Stimulated activated naive CD4-positive, alpha-beta T cell treated with Interleukin-2 at 50 U/mL for 16 hours (primary cell): ENCODE data around the gene KCNJ8.
"Not testable (repeated sequence)": the region's sequence is repeated elsewhere in the genome, so short reads cannot be mapped to it uniquely, and the experiment has no call there.

ENCODE experiments used
- DNase-seq: peaks from one replicate; lab custom pipeline; 2025; lab: John Stamatoyannopoulos, UW

Gene KCNJ8

GRCh38 chr12:21786041-21786531 is 11.6 kb upstream of the KCNJ8 start:
- no peak for DNase-seq

GRCh38 chr12:21782723-21783122 is 8.2 kb upstream of the KCNJ8 start:
- not testable (repeated sequence) for DNase-seq

- DNase-seq, result no peak
These were observed 6.3 kb upstream of the KCNJ8 start for GRCh38 chr12:21780786-21781185.

GRCh38 chr12:21776175-21776574 is 1.7 kb upstream of the KCNJ8 start:
- no peak for DNase-seq

- no peak for DNase-seq
These were observed 771 bp upstream of the KCNJ8 start for GRCh38 chr12:21775133-21775820.

GRCh38 chr12:21773806-21774205 is 700 bp downstream of the KCNJ8 start:
- no peak for DNase-seq

GRCh38 chr12:21773263-21773741 is 1.2 kb downstream of the KCNJ8 start:
- DNase-seq, result no peak

- DNase-seq, result no peak
These were observed 3.2 kb downstream of the KCNJ8 start for GRCh38 chr12:21771311-21771710.

- DNase-seq, result no peak
These were observed 5.2 kb downstream of the KCNJ8 start for GRCh38 chr12:21769307-21769706.

- DNase-seq, result no peak
These were observed 8.1 kb downstream of the KCNJ8 start for GRCh38 chr12:21766403-21766802.

GRCh38 chr12:21764950-21765349 is 9.6 kb downstream of the KCNJ8 start:
- DNase-seq, result no peak

- DNase-seq, result no peak
These were observed 10.4 kb downstream of the KCNJ8 start for GRCh38 chr12:21764065-21764464.

GRCh38 chr12:21763531-21763930 is 11.0 kb downstream of the KCNJ8 start:
- DNase-seq, result no peak

- no peak for DNase-seq
These were observed 14.8 kb downstream of the KCNJ8 start for GRCh38 chr12:21759737-21760136.

GRCh38 chr12:21757735-21758134 is 16.8 kb downstream of the KCNJ8 start:
- no peak for DNase-seq

- no peak for DNase-seq
These were observed 17.8 kb downstream of the KCNJ8 start for GRCh38 chr12:21756699-21757098.

- no peak for DNase-seq
These were observed 23.0 kb downstream of the KCNJ8 start for GRCh38 chr12:21751517-21751916.

GRCh38 chr12:21745258-21745657 is 29.2 kb downstream of the KCNJ8 start:
- no peak for DNase-seq

GRCh38 chr12:21731144-21731543 is 43.4 kb downstream of the KCNJ8 start:
- DNase-seq, result no peak

- no peak for DNase-seq
These were observed 48.8 kb downstream of the KCNJ8 start for GRCh38 chr12:21725731-21726130.

- no peak for DNase-seq
These were observed 55.4 kb downstream of the KCNJ8 start for GRCh38 chr12:21718944-21719650.

- DNase-seq, result no peak
These were observed 56.1 kb downstream of the KCNJ8 start for GRCh38 chr12:21718403-21718802.

GRCh38 chr12:21717767-21718166 is 56.7 kb downstream of the KCNJ8 start:
- no peak for DNase-seq
